Measurements from ENCODE around the gene RNU6-1.

RNU6-1 gene

GRCh38 chr15:67799801-67800205 lies 40.0 kb downstream of the RNU6-1 start:
- Histone ChIP-seq H2BK5ac (ENCODE audit: low read length) (no peak overlapping the region), H3K4ac (ENCODE audit: low read length) (no peak overlapping the region), H3K14ac (ENCODE audit: low read length) (no peak overlapping the region), H2AFZ (ENCODE audit: low read length) (no peak overlapping the region), H3K4me3 (ENCODE audit: low read length in 2 of 2) (no peak overlapping the region), H3K9me3 (replicated peaks in 1 of 2; ENCODE audit: control insufficient read depth in 2 of 2, insufficient read depth in 1 of 2, low read depth in 1 of 2, low read length in 2 of 2) (peaks cover 0 to 10% of the 10 kb centered on the region in 2 donors), H3K36me3 (replicated peaks in 1 of 2; ENCODE audit: control insufficient read depth in 2 of 2, insufficient read depth in 2 of 2, low read length in 2 of 2) (no peaks in the 10 kb centered on the region), H3K23ac (ENCODE audit: low read depth, low read length, poor library complexity) (no peak overlapping the region), H3K79me1 (ENCODE audit: low read depth, low read length) (no peaks in the 10 kb centered on the region), H2BK15ac (ENCODE audit: low read length) (no peak overlapping the region), H2BK12ac (ENCODE audit: low read length) (no peak overlapping the region), H3K18ac (ENCODE audit: low read length) (no peak overlapping the region), H4K91ac (ENCODE audit: low read depth, low read length, poor library complexity) (no peak overlapping the region), H4K8ac (ENCODE audit: low read depth, low read length) (no peak overlapping the region), H3K4me2 (ENCODE audit: insufficient read depth, low read length, poor library complexity, severe bottlenecking) (no peak overlapping the region), H3K4me1 (ENCODE audit: control insufficient read depth in 2 of 2, insufficient read depth in 1 of 2, low read depth in 1 of 2, low read length in 2 of 2) (peaks cover 11 to 16% of the 10 kb centered on the region in 2 donors), H2AK5ac (ENCODE audit: low read depth, low read length) (no peak overlapping the region), H2BK120ac (ENCODE audit: low read depth, low read length) (no peak overlapping the region), H3K27me3 (ENCODE audit: control insufficient read depth in 3 of 3, insufficient read depth in 3 of 3, low read depth in 1 of 3, low read length in 3 of 3) (no peaks in the 10 kb centered on the region), H3K27ac (replicated peaks; ENCODE audit: low read length) (no peak overlapping the region), H3K9ac (ENCODE audit: low read depth, low read length, poor library complexity) (no peak overlapping the region)
- WGBS, 2 donors (ENCODE audit: extremely low coverage in 2 of 2, insufficient read length in 2 of 2, insufficient replicate concordance in 1 of 2): no CpG with 5 or more reads among the region's 6 CpGs
- no peak for DNase-seq (ENCODE audit: low spot score)

GRCh38 chr15:67796196-67797127 lies 43.4 kb downstream of the RNU6-1 start:
- H3K4ac ChIP-seq (ENCODE audit: low read length): no peak overlapping the region
- H4K8ac ChIP-seq (ENCODE audit: low read depth, low read length): no peak overlapping the region
- no peak overlapping the region for H4K91ac ChIP-seq (ENCODE audit: low read depth, low read length, poor library complexity)
- DNase-seq (ENCODE audit: low spot score): no peak
- no peak overlapping the region for H3K23ac ChIP-seq (ENCODE audit: low read depth, low read length, poor library complexity)
- no peak overlapping the region for H2BK12ac ChIP-seq (ENCODE audit: low read length)
- no peaks in the 10 kb centered on the region for H3K27me3 ChIP-seq (ENCODE audit: control insufficient read depth in 3 of 3, insufficient read depth in 3 of 3, low read depth in 1 of 3, low read length in 3 of 3)
- no peak overlapping the region for H3K4me3 ChIP-seq (ENCODE audit: low read length in 2 of 2)
- no peak overlapping the region for H3K14ac ChIP-seq (ENCODE audit: low read length)
- H2BK120ac ChIP-seq (ENCODE audit: low read depth, low read length): no peak overlapping the region
- H3K79me1 ChIP-seq (ENCODE audit: low read depth, low read length): no peaks in the 10 kb centered on the region
- no peak overlapping the region for H3K27ac ChIP-seq (replicated peaks; ENCODE audit: low read length)
- no peak overlapping the region for H3K18ac ChIP-seq (ENCODE audit: low read length)
- H2AFZ ChIP-seq (ENCODE audit: low read length): no peak overlapping the region
- no peak overlapping the region for H2BK15ac ChIP-seq (ENCODE audit: low read length)
- no peaks in the 10 kb centered on the region for H3K36me3 ChIP-seq (replicated peaks in 1 of 2; ENCODE audit: control insufficient read depth in 2 of 2, insufficient read depth in 2 of 2, low read length in 2 of 2)
- WGBS, 2 donors (ENCODE audit: extremely low coverage in 2 of 2, insufficient read length in 2 of 2, insufficient replicate concordance in 1 of 2): no CpG with 5 or more reads among the region's 4 CpGs
- peaks cover 0 to 3% of the 10 kb centered on the region in 2 donors for H3K4me1 ChIP-seq (ENCODE audit: control insufficient read depth in 2 of 2, insufficient read depth in 1 of 2, low read depth in 1 of 2, low read length in 2 of 2)
- no peak overlapping the region for H2BK5ac ChIP-seq (ENCODE audit: low read length)
- no peak overlapping the region for H2AK5ac ChIP-seq (ENCODE audit: low read depth, low read length)
- no peak overlapping the region for H3K9ac ChIP-seq (ENCODE audit: low read depth, low read length, poor library complexity)
- H3K9me3 ChIP-seq (replicated peaks in 1 of 2; ENCODE audit: control insufficient read depth in 2 of 2, insufficient read depth in 1 of 2, low read depth in 1 of 2, low read length in 2 of 2): peaks cover 0 to 13% of the 10 kb centered on the region in 2 donors
- H3K4me2 ChIP-seq (ENCODE audit: insufficient read depth, low read length, poor library complexity, severe bottlenecking): no peak overlapping the region

GRCh38 chr15:67794832-67795574 lies 44.8 kb downstream of the RNU6-1 start:
- no peaks in the 10 kb centered on the region for H3K79me1 ChIP-seq (ENCODE audit: low read depth, low read length)
- H4K91ac ChIP-seq (ENCODE audit: low read depth, low read length, poor library complexity): no peak overlapping the region
- no peak overlapping the region for H3K4ac ChIP-seq (ENCODE audit: low read length)
- no CpG with 5 or more reads among the region's 4 CpGs for WGBS, 2 donors (ENCODE audit: extremely low coverage in 2 of 2, insufficient read length in 2 of 2, insufficient replicate concordance in 1 of 2)
- no peak overlapping the region for H3K4me3 ChIP-seq (ENCODE audit: low read length in 2 of 2)
- no peaks in the 10 kb centered on the region for H3K27me3 ChIP-seq (ENCODE audit: control insufficient read depth in 3 of 3, insufficient read depth in 3 of 3, low read depth in 1 of 3, low read length in 3 of 3)
- H2AFZ ChIP-seq (ENCODE audit: low read length): no peak overlapping the region
- H4K8ac ChIP-seq (ENCODE audit: low read depth, low read length): no peak overlapping the region
- H2BK120ac ChIP-seq (ENCODE audit: low read depth, low read length): no peak overlapping the region
- peaks cover 0 to 3% of the 10 kb centered on the region in 2 donors for H3K4me1 ChIP-seq (ENCODE audit: control insufficient read depth in 2 of 2, insufficient read depth in 1 of 2, low read depth in 1 of 2, low read length in 2 of 2)
- no peak overlapping the region for H2BK15ac ChIP-seq (ENCODE audit: low read length)
- H2BK12ac ChIP-seq (ENCODE audit: low read length): no peak overlapping the region
- H3K36me3 ChIP-seq (replicated peaks in 1 of 2; ENCODE audit: control insufficient read depth in 2 of 2, insufficient read depth in 2 of 2, low read length in 2 of 2): no peaks in the 10 kb centered on the region
- H3K23ac ChIP-seq (ENCODE audit: low read depth, low read length, poor library complexity): no peak overlapping the region
- no peak overlapping the region for H3K4me2 ChIP-seq (ENCODE audit: insufficient read depth, low read length, poor library complexity, severe bottlenecking)
- no peak overlapping the region for H2AK5ac ChIP-seq (ENCODE audit: low read depth, low read length)
- H3K9me3 ChIP-seq (replicated peaks in 1 of 2; ENCODE audit: control insufficient read depth in 2 of 2, insufficient read depth in 1 of 2, low read depth in 1 of 2, low read length in 2 of 2): peaks cover 0 to 13% of the 10 kb centered on the region in 2 donors
- no peak overlapping the region for H3K14ac ChIP-seq (ENCODE audit: low read length)
- H2BK5ac ChIP-seq (ENCODE audit: low read length): no peak overlapping the region
- H3K27ac ChIP-seq (replicated peaks; ENCODE audit: low read length): no peak overlapping the region
- H3K9ac ChIP-seq (ENCODE audit: low read depth, low read length, poor library complexity): no peak overlapping the region
- DNase-seq (ENCODE audit: low spot score): no peak
- H3K18ac ChIP-seq (ENCODE audit: low read length): no peak overlapping the region

All from neuronal stem cell (in vitro differentiated cells).